ENCODE results near the gene PIRT.

GRCh38 chr17:10824874-10825273, 13.0 kb downstream of the PIRT start:
- no peak for TF ChIP-seq EP300 (IDR thresholded peaks at IDR 0.05)
- no peak for TF ChIP-seq CTCF (IDR thresholded peaks at IDR 0.05)
